GM23338 (cell line): ENCODE data around the gene KCNK3. TPM values are rescaled to one million over a fixed set of nuclear protein-coding genes. Genes with fewer than 3 reads are reported as not detected.
A peak's percentile ranks its signal among the peaks of the same experiment; 100 is the strongest.

Experiments used
- ATAC-seq: fragments of 200-7000 bp; cut with Tn5 transposase; 3 replicates; pipeline ENCODE4 v1.9.1; 2020
- DNase-seq: peaks from one replicate; pipeline ENCODE4 v3.0.0-alpha.2; 2015; ENCODE audit warnings: low spot score
- H2AFZ ChIP-seq: fragments of 200-600 bp; sonication (generic); 2 replicates; pipeline ENCODE4 v1.8.0; 2016; ENCODE audit warnings: antibody characterized with exemption, mild to moderate bottlenecking, moderate library complexity
- H3F3A ChIP-seq: fragments of 200-600 bp; sonication (generic); replicated peaks from 2 replicates; pipeline ENCODE4 v1.8.0; 2017; ENCODE audit warnings: antibody characterized with exemption, mixed run types, low read depth
- H3K27ac ChIP-seq: fragments of 200-600 bp; sonication (generic); 2 replicates; pipeline ENCODE4 v1.6.1; 2016; ENCODE audit warnings: low read depth
- H3K27me3 ChIP-seq: fragments of 200-600 bp; sonication (generic); 2 replicates; pipeline ENCODE4 v1.8.0; 2016; ENCODE audit warnings: mild to moderate bottlenecking, mixed run types, moderate library complexity; ENCODE audit not compliant: insufficient read depth
- H3K36me3 ChIP-seq: fragments of 200-600 bp; sonication (generic); 2 replicates; pipeline ENCODE4 v1.8.0; 2016; ENCODE audit warnings: mild to moderate bottlenecking; ENCODE audit not compliant: insufficient read depth
- H3K4me1 ChIP-seq: fragments of 200-600 bp; sonication (generic); 2 replicates; pipeline ENCODE4 v1.8.0; 2016; ENCODE audit warnings: mild to moderate bottlenecking, moderate library complexity; ENCODE audit not compliant: insufficient read depth
- H3K4me2 ChIP-seq: fragments of 200-600 bp; sonication (generic); 2 replicates; pipeline ENCODE4 v1.7.1; 2017; ENCODE audit warnings: mixed run types
- H3K4me3 ChIP-seq: fragments of 200-600 bp; sonication (generic); 2 replicates; pipeline ENCODE4 v1.6.1; 2016; ENCODE audit warnings: mixed run types
- H3K79me2 ChIP-seq: fragments of 200-600 bp; sonication (generic); replicated peaks from 2 replicates; pipeline ENCODE4 v1.8.0; 2017; ENCODE audit warnings: mild to moderate bottlenecking; ENCODE audit not compliant: insufficient read depth
- H3K9me2 ChIP-seq: fragments of 200-600 bp; sonication (generic); 2 replicates; pipeline ENCODE4 v1.8.0; 2017; ENCODE audit not compliant: insufficient read depth
- H4K20me1 ChIP-seq: fragments of 200-600 bp; sonication (generic); replicated peaks from 2 replicates; pipeline ENCODE4 v1.8.0; 2017; ENCODE audit warnings: mild to moderate bottlenecking; ENCODE audit not compliant: insufficient read depth
- H3K27ac Mint-ChIP-seq: 2 replicates; pipeline ENCODE4 v1.8.0; 2020; ENCODE audit warnings: inconsistent platforms, mild to moderate bottlenecking, moderate library complexity, mixed read lengths
- H3K27me3 Mint-ChIP-seq: 3 replicates; pipeline ENCODE4 v1.8.0; 2022; ENCODE audit warnings: low read depth, mild to moderate bottlenecking, moderate library complexity, mixed read lengths, inconsistent platforms; ENCODE audit not compliant: insufficient read depth, poor library complexity
- H3K36me3 Mint-ChIP-seq: 3 replicates; pipeline ENCODE4 v1.8.0; 2021; ENCODE audit warnings: low read depth, mild to moderate bottlenecking, inconsistent platforms, moderate library complexity, mixed read lengths
- H3K4me1 Mint-ChIP-seq: 3 replicates; pipeline ENCODE4 v1.8.0; 2020; ENCODE audit warnings: mild to moderate bottlenecking, inconsistent platforms, mixed read lengths
- H3K4me3 Mint-ChIP-seq: 3 replicates; pipeline ENCODE4 v1.8.0; 2021; ENCODE audit warnings: moderate library complexity, mild to moderate bottlenecking, inconsistent platforms, mixed read lengths
- H3K9me3 Mint-ChIP-seq: 3 replicates; pipeline ENCODE4 v1.8.0; 2020; ENCODE audit warnings: moderate library complexity, mild to moderate bottlenecking, inconsistent platforms, mixed read lengths
- CREB1 ChIP-seq: fragments of 250-450 bp; sonication (Bioruptor Pico); IDR thresholded peaks from 2 replicates; pipeline ENCODE4 v1.5.0; 2020; ENCODE audit warnings: low read depth, mild to moderate bottlenecking, moderate library complexity
- EZH2 ChIP-seq: fragments of 200-600 bp; sonication (generic); IDR thresholded peaks from one replicate; pipeline ENCODE4 v1.8.0; 2017; ENCODE audit warnings: antibody characterized with exemption, mild to moderate bottlenecking, low read depth; ENCODE audit not compliant: unreplicated experiment
- EZH2phosphoT487 ChIP-seq: fragments of 200-600 bp; sonication (generic); IDR thresholded peaks from one replicate; pipeline ENCODE4 v1.8.1; 2018; ENCODE audit warnings: antibody characterized with exemption; ENCODE audit not compliant: unreplicated experiment
- JUNB ChIP-seq: IDR thresholded peaks from one replicate; pipeline ENCODE4 v1.6.1; 2016; ENCODE audit warnings: antibody characterized with exemption; ENCODE audit not compliant: unreplicated experiment
- NANOG ChIP-seq: IDR thresholded peaks from 2 replicates; pipeline ENCODE4 v1.6.1; 2016; ENCODE audit warnings: antibody characterized with exemption, borderline replicate concordance
- POLR2AphosphoS5 ChIP-seq: IDR thresholded peaks from 2 replicates; pipeline ENCODE4 v1.6.1; 2016; ENCODE audit warnings: antibody characterized with exemption, low read depth
- STAT1 ChIP-seq: IDR thresholded peaks from one replicate; pipeline ENCODE4 v1.6.1; 2016; ENCODE audit warnings: antibody characterized with exemption; ENCODE audit not compliant: unreplicated experiment
- ZNF114 ChIP-seq: fragments of 250-450 bp; sonication (Bioruptor Pico); IDR thresholded peaks from 2 replicates; pipeline ENCODE4 v1.5.0; 2020; ENCODE audit warnings: mild to moderate bottlenecking, moderate library complexity
- ZNF331 ChIP-seq: fragments of 250-450 bp; sonication (Bioruptor Pico); IDR thresholded peaks from 2 replicates; pipeline ENCODE4 v1.5.0; 2020; ENCODE audit warnings: low read depth, mild to moderate bottlenecking, moderate library complexity
- polyA plus RNA-seq: library from polyadenylated mRNA; unstranded; fragments of >200 nt; fragmentation: Nextera tagmentation; extraction: Ambion mirVana; gene quantifications from 2 replicates; pipeline ENCODE4 v1.2.1, GENCODE V29; 2016
- total RNA-seq: library from RNA; depleted of rRNA; stranded (reverse); fragments of >200 nt; shearing (Covaris generic); gene quantifications from 2 replicates; pipeline ENCODE4 v1.2.3, GENCODE V29; 2014
- TF ChIP-seq, protein P1 (sequence below), 2 experiments: fragments of 200-600 bp in 1 of 2; sonication (generic) in 1 of 2; conservative IDR thresholded peaks; 2 replicates each; pipeline versions ENCODE4 v1.5.1 to v1.6.1; 2016 to 2017; ENCODE audit warnings: antibody characterized with exemption in 2 of 2, low read depth in 2 of 2, mild to moderate bottlenecking in 2 of 2, moderate library complexity in 1 of 2
- TF ChIP-seq, protein P2 (sequence below): fragments of 250-450 bp; sonication (Bioruptor Pico); IDR thresholded peaks from 2 replicates; pipeline ENCODE4 v1.5.0; 2020; ENCODE audit warnings: mild to moderate bottlenecking, moderate library complexity
- TF ChIP-seq, protein P3 (sequence below): IDR thresholded peaks from 2 replicates; pipeline ENCODE4 v1.6.1; 2016; ENCODE audit warnings: antibody characterized with exemption
- TF ChIP-seq, protein P4 (sequence below): IDR thresholded peaks from one replicate; pipeline ENCODE4 v1.6.1; 2018; ENCODE audit warnings: antibody characterized with exemption; ENCODE audit not compliant: unreplicated experiment

KCNK3 gene
- total and polyA plus RNA-seq, 2 experiments from 2014 or later, result not detected

DNA sequence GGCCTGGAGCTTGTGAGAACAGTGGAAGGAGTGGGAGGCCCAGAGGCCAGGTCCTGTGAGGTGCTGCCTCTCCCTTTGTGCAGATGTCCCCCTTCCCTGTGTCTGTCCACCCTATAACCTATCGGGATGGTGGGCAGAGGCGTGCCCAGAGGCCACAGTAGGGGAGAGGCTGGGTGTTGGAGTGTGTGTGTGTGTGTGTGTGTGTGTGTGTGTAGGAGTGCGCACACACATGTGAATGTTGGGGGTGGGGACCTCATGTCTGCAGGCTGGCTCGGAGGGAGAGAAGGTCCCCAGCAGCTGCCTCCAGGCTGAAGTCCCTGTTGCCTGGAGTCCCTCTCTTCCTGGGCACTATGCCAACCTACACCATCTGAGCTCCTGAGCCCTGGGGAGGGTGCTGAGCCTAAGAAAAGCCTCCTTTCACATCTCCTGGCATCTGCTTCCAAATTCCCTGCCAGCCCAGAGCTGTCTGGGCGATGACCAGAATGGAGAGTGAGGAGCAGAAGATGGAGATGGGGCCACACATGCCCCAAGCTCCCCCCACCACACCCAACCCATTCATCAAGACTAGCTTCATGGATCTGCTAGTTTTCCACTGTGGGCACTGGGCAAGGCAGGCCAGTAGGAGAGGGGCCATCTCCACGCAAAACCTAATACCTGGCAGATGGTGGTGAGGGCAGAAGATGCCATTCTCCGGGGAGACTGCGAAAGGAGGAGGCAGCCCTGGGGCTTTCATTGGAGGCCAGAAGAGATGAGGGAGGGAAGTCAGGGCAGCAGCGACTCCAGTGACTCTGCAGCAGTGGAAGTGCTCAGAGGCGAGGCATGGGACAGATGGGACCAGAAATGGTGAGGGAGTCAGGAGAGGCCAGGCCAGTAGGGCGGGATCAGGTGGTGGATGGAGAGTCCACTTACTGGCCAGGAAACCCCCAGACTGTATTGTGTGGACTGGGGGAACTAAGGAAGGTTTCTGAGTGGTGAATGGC is 20.3 kb downstream of the KCNK3 start:
- H3K27ac ChIP-seq, result no peak overlapping the region
- no peaks in the 10 kb centered on the region for H3K4me1 ChIP-seq
- no peaks in the 10 kb centered on the region for H4K20me1 ChIP-seq
- H3F3A ChIP-seq, result no peaks in the 10 kb centered on the region
- H3K4me3 ChIP-seq, result no peak overlapping the region
- peaks cover 3% of the 10 kb centered on the region; the same call in 2 of the 3 replicates for H3K4me1 Mint-ChIP-seq
- H2AFZ ChIP-seq, result no peak overlapping the region
- H3K79me2 ChIP-seq, result no peaks in the 10 kb centered on the region
- TF ChIP-seq CREB1 (no peak), STAT1 (no peak), ZNF331 (CRISPR knock-in tag) (no peak), POLR2AphosphoS5 (no peak), EZH2phosphoT487 (no peak), JUNB (no peak), ZNF114 (CRISPR knock-in tag) (no peak), EZH2 (no peak), NANOG (no peak)
- TF ChIP-seq, protein P1, sequence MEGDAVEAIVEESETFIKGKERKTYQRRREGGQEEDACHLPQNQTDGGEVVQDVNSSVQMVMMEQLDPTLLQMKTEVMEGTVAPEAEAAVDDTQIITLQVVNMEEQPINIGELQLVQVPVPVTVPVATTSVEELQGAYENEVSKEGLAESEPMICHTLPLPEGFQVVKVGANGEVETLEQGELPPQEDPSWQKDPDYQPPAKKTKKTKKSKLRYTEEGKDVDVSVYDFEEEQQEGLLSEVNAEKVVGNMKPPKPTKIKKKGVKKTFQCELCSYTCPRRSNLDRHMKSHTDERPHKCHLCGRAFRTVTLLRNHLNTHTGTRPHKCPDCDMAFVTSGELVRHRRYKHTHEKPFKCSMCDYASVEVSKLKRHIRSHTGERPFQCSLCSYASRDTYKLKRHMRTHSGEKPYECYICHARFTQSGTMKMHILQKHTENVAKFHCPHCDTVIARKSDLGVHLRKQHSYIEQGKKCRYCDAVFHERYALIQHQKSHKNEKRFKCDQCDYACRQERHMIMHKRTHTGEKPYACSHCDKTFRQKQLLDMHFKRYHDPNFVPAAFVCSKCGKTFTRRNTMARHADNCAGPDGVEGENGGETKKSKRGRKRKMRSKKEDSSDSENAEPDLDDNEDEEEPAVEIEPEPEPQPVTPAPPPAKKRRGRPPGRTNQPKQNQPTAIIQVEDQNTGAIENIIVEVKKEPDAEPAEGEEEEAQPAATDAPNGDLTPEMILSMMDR (conservative IDR thresholded peaks at IDR 0.05; ENCODE audit: low read depth in 2 of 2), result no peak
- TF ChIP-seq, protein P2, sequence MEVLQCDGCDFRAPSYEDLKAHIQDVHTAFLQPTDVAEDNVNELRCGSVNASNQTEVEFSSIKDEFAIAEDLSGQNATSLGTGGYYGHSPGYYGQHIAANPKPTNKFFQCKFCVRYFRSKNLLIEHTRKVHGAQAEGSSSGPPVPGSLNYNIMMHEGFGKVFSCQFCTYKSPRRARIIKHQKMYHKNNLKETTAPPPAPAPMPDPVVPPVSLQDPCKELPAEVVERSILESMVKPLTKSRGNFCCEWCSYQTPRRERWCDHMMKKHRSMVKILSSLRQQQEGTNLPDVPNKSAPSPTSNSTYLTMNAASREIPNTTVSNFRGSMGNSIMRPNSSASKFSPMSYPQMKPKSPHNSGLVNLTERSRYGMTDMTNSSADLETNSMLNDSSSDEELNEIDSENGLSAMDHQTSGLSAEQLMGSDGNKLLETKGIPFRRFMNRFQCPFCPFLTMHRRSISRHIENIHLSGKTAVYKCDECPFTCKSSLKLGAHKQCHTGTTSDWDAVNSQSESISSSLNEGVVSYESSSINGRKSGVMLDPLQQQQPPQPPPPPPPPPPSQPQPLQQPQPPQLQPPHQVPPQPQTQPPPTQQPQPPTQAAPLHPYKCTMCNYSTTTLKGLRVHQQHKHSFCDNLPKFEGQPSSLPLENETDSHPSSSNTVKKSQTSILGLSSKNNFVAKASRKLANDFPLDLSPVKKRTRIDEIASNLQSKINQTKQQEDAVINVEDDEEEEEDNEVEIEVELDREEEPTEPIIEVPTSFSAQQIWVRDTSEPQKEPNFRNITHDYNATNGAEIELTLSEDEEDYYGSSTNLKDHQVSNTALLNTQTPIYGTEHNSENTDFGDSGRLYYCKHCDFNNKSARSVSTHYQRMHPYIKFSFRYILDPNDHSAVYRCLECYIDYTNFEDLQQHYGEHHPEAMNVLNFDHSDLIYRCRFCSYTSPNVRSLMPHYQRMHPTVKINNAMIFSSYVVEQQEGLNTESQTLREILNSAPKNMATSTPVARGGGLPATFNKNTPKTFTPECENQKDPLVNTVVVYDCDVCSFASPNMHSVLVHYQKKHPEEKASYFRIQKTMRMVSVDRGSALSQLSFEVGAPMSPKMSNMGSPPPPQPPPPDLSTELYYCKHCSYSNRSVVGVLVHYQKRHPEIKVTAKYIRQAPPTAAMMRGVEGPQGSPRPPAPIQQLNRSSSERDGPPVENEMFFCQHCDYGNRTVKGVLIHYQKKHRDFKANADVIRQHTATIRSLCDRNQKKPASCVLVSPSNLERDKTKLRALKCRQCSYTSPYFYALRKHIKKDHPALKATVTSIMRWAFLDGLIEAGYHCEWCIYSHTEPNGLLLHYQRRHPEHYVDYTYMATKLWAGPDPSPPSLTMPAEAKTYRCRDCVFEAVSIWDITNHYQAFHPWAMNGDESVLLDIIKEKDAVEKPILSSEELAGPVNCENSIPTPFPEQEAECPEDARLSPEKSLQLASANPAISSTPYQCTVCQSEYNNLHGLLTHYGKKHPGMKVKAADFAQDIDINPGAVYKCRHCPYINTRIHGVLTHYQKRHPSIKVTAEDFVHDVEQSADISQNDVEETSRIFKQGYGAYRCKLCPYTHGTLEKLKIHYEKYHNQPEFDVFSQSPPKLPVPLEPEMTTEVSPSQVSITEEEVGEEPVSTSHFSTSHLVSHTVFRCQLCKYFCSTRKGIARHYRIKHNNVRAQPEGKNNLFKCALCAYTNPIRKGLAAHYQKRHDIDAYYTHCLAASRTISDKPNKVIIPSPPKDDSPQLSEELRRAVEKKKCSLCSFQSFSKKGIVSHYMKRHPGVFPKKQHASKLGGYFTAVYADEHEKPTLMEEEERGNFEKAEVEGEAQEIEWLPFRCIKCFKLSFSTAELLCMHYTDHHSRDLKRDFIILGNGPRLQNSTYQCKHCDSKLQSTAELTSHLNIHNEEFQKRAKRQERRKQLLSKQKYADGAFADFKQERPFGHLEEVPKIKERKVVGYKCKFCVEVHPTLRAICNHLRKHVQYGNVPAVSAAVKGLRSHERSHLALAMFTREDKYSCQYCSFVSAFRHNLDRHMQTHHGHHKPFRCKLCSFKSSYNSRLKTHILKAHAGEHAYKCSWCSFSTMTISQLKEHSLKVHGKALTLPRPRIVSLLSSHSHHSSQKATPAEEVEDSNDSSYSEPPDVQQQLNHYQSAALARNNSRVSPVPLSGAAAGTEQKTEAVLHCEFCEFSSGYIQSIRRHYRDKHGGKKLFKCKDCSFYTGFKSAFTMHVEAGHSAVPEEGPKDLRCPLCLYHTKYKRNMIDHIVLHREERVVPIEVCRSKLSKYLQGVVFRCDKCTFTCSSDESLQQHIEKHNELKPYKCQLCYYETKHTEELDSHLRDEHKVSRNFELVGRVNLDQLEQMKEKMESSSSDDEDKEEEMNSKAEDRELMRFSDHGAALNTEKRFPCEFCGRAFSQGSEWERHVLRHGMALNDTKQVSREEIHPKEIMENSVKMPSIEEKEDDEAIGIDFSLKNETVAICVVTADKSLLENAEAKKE (CRISPR knock-in tag), result no peak
- TF ChIP-seq, protein P3, sequence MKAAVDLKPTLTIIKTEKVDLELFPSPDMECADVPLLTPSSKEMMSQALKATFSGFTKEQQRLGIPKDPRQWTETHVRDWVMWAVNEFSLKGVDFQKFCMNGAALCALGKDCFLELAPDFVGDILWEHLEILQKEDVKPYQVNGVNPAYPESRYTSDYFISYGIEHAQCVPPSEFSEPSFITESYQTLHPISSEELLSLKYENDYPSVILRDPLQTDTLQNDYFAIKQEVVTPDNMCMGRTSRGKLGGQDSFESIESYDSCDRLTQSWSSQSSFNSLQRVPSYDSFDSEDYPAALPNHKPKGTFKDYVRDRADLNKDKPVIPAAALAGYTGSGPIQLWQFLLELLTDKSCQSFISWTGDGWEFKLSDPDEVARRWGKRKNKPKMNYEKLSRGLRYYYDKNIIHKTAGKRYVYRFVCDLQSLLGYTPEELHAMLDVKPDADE, result no peak
- TF ChIP-seq, protein P4, sequence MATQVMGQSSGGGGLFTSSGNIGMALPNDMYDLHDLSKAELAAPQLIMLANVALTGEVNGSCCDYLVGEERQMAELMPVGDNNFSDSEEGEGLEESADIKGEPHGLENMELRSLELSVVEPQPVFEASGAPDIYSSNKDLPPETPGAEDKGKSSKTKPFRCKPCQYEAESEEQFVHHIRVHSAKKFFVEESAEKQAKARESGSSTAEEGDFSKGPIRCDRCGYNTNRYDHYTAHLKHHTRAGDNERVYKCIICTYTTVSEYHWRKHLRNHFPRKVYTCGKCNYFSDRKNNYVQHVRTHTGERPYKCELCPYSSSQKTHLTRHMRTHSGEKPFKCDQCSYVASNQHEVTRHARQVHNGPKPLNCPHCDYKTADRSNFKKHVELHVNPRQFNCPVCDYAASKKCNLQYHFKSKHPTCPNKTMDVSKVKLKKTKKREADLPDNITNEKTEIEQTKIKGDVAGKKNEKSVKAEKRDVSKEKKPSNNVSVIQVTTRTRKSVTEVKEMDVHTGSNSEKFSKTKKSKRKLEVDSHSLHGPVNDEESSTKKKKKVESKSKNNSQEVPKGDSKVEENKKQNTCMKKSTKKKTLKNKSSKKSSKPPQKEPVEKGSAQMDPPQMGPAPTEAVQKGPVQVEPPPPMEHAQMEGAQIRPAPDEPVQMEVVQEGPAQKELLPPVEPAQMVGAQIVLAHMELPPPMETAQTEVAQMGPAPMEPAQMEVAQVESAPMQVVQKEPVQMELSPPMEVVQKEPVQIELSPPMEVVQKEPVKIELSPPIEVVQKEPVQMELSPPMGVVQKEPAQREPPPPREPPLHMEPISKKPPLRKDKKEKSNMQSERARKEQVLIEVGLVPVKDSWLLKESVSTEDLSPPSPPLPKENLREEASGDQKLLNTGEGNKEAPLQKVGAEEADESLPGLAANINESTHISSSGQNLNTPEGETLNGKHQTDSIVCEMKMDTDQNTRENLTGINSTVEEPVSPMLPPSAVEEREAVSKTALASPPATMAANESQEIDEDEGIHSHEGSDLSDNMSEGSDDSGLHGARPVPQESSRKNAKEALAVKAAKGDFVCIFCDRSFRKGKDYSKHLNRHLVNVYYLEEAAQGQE, result no peak
- H3K9me2 ChIP-seq, result no peaks in the 10 kb centered on the region
- H3K27ac Mint-ChIP-seq, result peak overlapping the region; percentile 71; the same call in 1 of the 2 replicates
- H3K4me2 ChIP-seq, result no peak overlapping the region
- H3K36me3 ChIP-seq, result no peaks in the 10 kb centered on the region
- no peak overlapping the region for H3K4me3 Mint-ChIP-seq
- H3K9me3 Mint-ChIP-seq, result no peaks in the 10 kb centered on the region; the same call in 2 of the 3 replicates
- ATAC-seq, result no peak
- H3K27me3 Mint-ChIP-seq, result peaks cover 9% of the 10 kb centered on the region
- H3K27me3 ChIP-seq, result no peaks in the 10 kb centered on the region
- no peak for DNase-seq
- H3K36me3 Mint-ChIP-seq, result no peaks in the 10 kb centered on the region
